ENCODE data around the gene BRINP1. TPM values are rescaled to one million over a fixed set of nuclear protein-coding genes. Genes with fewer than 3 reads are reported as not detected.

The BRINP1 gene
- total RNA-seq, 1 donor from 2014 or later = 1.5 TPM

GRCh38 chr9:119167876-119168275 is 201.4 kb downstream of the BRINP1 start:
- H3K27me3 ChIP-seq = no peaks in the 10 kb centered on the region
- H3K4me1 ChIP-seq = no peaks in the 10 kb centered on the region
- no peak overlapping the region for H3K4me3 ChIP-seq
- no peak for TF ChIP-seq CTCF (IDR thresholded peaks at IDR 0.05)
- ATAC-seq = no peak
- H3K9me3 ChIP-seq = no peaks in the 10 kb centered on the region
- no peak for DNase-seq
- no peaks in the 10 kb centered on the region for H3K36me3 ChIP-seq
- intact Hi-C loops (cut with DNase I) = no loop called here
- H3K27ac ChIP-seq = no peak overlapping the region

- DNase-seq = no peak
- intact Hi-C loops (cut with DNase I) = no loop called here
These were observed 202.0 kb downstream of the BRINP1 start for GRCh38 chr9:119167267-119167666.

GRCh38 chr9:119166096-119166495 is 203.1 kb downstream of the BRINP1 start:
- DNase-seq (no peak), ATAC-seq (no peak)
- Histone ChIP-seq H3K36me3 (no peaks in the 10 kb centered on the region), H3K4me1 (no peaks in the 10 kb centered on the region), H3K27me3 (no peaks in the 10 kb centered on the region), H3K9me3 (no peaks in the 10 kb centered on the region), H3K27ac (no peak overlapping the region), H3K4me3 (no peak overlapping the region)
- TF ChIP-seq CTCF (IDR thresholded peaks at IDR 0.05) = no peak
- intact Hi-C loops (cut with DNase I) = no loop called here

More at GRCh38 chr9:119167267-119167666, 202.0 kb downstream of the BRINP1 start:
- no peak for TF ChIP-seq CTCF (IDR thresholded peaks at IDR 0.05)
- Histone ChIP-seq H3K4me3 (no peak overlapping the region), H3K27me3 (no peaks in the 10 kb centered on the region), H3K36me3 (no peaks in the 10 kb centered on the region), H3K27ac (no peak overlapping the region), H3K9me3 (no peaks in the 10 kb centered on the region), H3K4me1 (no peaks in the 10 kb centered on the region)
- ATAC-seq = no peak

- Histone ChIP-seq H3K27me3 (no peaks in the 10 kb centered on the region), H3K4me3 (no peak overlapping the region), H3K27ac (no peak overlapping the region), H3K4me1 (no peaks in the 10 kb centered on the region), H3K36me3 (no peaks in the 10 kb centered on the region), H3K9me3 (no peaks in the 10 kb centered on the region)
- TF ChIP-seq CTCF (IDR thresholded peaks at IDR 0.05) = no peak
- DNase-seq (no peak), ATAC-seq (no peak)
- intact Hi-C loops (cut with DNase I) = no loop called here
These were observed 204.1 kb downstream of the BRINP1 start for GRCh38 chr9:119165131-119165530.

GRCh38 chr9:119164716-119165115 is 204.5 kb downstream of the BRINP1 start:
- Histone ChIP-seq H3K4me1 (no peaks in the 10 kb centered on the region), H3K27me3 (no peaks in the 10 kb centered on the region), H3K27ac (no peak overlapping the region), H3K36me3 (no peaks in the 10 kb centered on the region), H3K4me3 (no peak overlapping the region), H3K9me3 (no peaks in the 10 kb centered on the region)
- no peak for TF ChIP-seq CTCF (IDR thresholded peaks at IDR 0.05)
- intact Hi-C loops (cut with DNase I) = no loop called here
- DNase-seq (no peak), ATAC-seq (no peak)

- ATAC-seq (no peak), DNase-seq (no peak)
- Histone ChIP-seq H3K27me3 (no peaks in the 10 kb centered on the region), H3K4me3 (no peak overlapping the region), H3K4me1 (no peaks in the 10 kb centered on the region), H3K27ac (no peak overlapping the region), H3K9me3 (no peaks in the 10 kb centered on the region), H3K36me3 (no peaks in the 10 kb centered on the region)
- intact Hi-C loops (cut with DNase I) = no loop called here
- no peak for TF ChIP-seq CTCF (IDR thresholded peaks at IDR 0.05)
These were observed 208.7 kb downstream of the BRINP1 start for GRCh38 chr9:119160551-119160950.

All from upper lobe of right lung (tissue), 1 donor.